PC-3 (cell line): Measurements from ENCODE around the gene CLPTM1L. TPM values are rescaled to one million over a fixed set of nuclear protein-coding genes. Genes with fewer than 3 reads are reported as not detected.

ENCODE experiments used
- ATAC-seq: fragments of 200-7000 bp; cut with Tn5 transposase; 2 replicates; pipeline ENCODE4 v1.9.1; 2020; ENCODE audit warnings: mild to moderate bottlenecking, moderate library complexity
- BruUV-seq: library from RNA; stranded (reverse); fragments of 400-500 nt; replicated peaks from 2 replicates; lab custom pipeline; 2021; lab: Mats Ljungman, UMichigan
- CTCF ChIA-PET: fragments of 300-600 bp; sonication (Branson Sonifier 250); formaldehyde crosslinking; loops from one replicate; lab custom pipeline; 2022; ENCODE audit warnings: antibody characterized with exemption; lab: Charles Lee
- POLR2A ChIA-PET: fragments of 300-600 bp; sonication (Branson Sonifier 250); formaldehyde crosslinking; loops from one replicate; lab custom pipeline; 2022; ENCODE audit warnings: antibody characterized with exemption; ENCODE audit not compliant: unreplicated experiment; lab: Charles Lee
- DNase-seq: peaks from one replicate; pipeline ENCODE4 v3.0.0-alpha.2; 2015
- H2AFZ ChIP-seq: fragments of 300-600 bp; sonication (generic); 2 replicates; pipeline ENCODE4 v1.6.0; 2016; ENCODE audit warnings: antibody characterized with exemption, low read length
- H3F3A ChIP-seq: fragments of 300-600 bp; sonication (generic); one replicate; pipeline ENCODE4 v1.6.0; 2017; ENCODE audit warnings: antibody characterized with exemption, low read length, control low read depth, mild to moderate bottlenecking; ENCODE audit not compliant: unreplicated experiment
- H3K27ac ChIP-seq: fragments of 300-600 bp; sonication (generic); 2 replicates; pipeline ENCODE4 v1.5.1; 2016; ENCODE audit warnings: mild to moderate bottlenecking, low read length
- H3K27me3 ChIP-seq: fragments of 300-600 bp; sonication (generic); 2 replicates; pipeline ENCODE4 v1.6.1; 2016; ENCODE audit warnings: low read length, mixed read lengths
- H3K36me3 ChIP-seq: fragments of 300-600 bp; sonication (generic); 2 replicates; pipeline ENCODE4 v1.6.1; 2016; ENCODE audit warnings: low read depth, mixed run types, low read length, mixed read lengths
- H3K4me1 ChIP-seq: fragments of 300-600 bp; sonication (generic); 2 replicates; pipeline ENCODE4 v1.5.1; 2016; ENCODE audit warnings: low read length; ENCODE audit not compliant: insufficient read depth
- H3K4me2 ChIP-seq: fragments of 300-600 bp; sonication (generic); 2 replicates; pipeline ENCODE4 v1.6.0; 2016; ENCODE audit warnings: low read length
- H3K4me3 ChIP-seq: fragments of 300-600 bp; sonication (generic); 2 replicates; pipeline ENCODE4 v1.5.1; 2016; ENCODE audit warnings: mild to moderate bottlenecking, low read length, mixed read lengths
- H3K79me2 ChIP-seq: fragments of 300-600 bp; sonication (generic); 2 replicates; pipeline ENCODE4 v1.6.1; 2017; ENCODE audit warnings: low read length, mixed read lengths
- H3K9ac ChIP-seq: fragments of 300-600 bp; sonication (generic); 2 replicates; pipeline ENCODE4 v1.6.0; 2016; ENCODE audit warnings: mild to moderate bottlenecking, low read length
- H3K9me2 ChIP-seq: fragments of 300-600 bp; sonication (generic); replicated peaks from 2 replicates; pipeline ENCODE4 v1.6.1; 2016; ENCODE audit warnings: mixed run types, low read length, mixed read lengths
- H3K9me3 ChIP-seq: fragments of 300-600 bp; sonication (generic); 2 replicates; pipeline ENCODE4 v1.6.1; 2016; ENCODE audit warnings: low read length, mixed read lengths
- H4K20me1 ChIP-seq: fragments of 300-600 bp; sonication (generic); 2 replicates; pipeline ENCODE4 v1.6.1; 2016; ENCODE audit warnings: low read length, mixed read lengths
- CTCF ChIP-seq: fragments of 300-600 bp; sonication (generic); conservative IDR thresholded peaks from 2 replicates; pipeline ENCODE4 v1.5.1; 2017; ENCODE audit warnings: antibody characterized with exemption, low read depth, mild to moderate bottlenecking, low read length
- EZH2 ChIP-seq: fragments of 300-600 bp; sonication (generic); IDR thresholded peaks from one replicate; pipeline ENCODE4 v1.6.1; 2017; ENCODE audit warnings: antibody characterized with exemption, mild to moderate bottlenecking, low read length; ENCODE audit not compliant: unreplicated experiment
- EZH2phosphoT487 ChIP-seq: fragments of 300-600 bp; sonication (generic); IDR thresholded peaks from 2 replicates; pipeline ENCODE4 v1.6.1; 2018; ENCODE audit warnings: mild to moderate bottlenecking, antibody characterized with exemption, low read length, borderline replicate concordance
- intact Hi-C: fragments of 100-400 bp; cut with micrococcal nuclease; formaldehyde crosslinking; loops from 2 replicates; pipeline ENCODE4 v1.9.0; 2023
- total RNA-seq: library from RNA; depleted of rRNA; stranded (reverse); fragments of >200 nt; gene quantifications from 2 replicates; pipeline ENCODE4 v1.2.3, GENCODE V29; 2014

Gene CLPTM1L
- total RNA-seq, 1 experiment from 2014 or later = 463 TPM

GRCh38 chr5:1310118-1310517 lies 34.8 kb downstream of the CLPTM1L start:
- H2AFZ ChIP-seq = no peak overlapping the region
- H3K36me3 ChIP-seq = no peaks in the 10 kb centered on the region
- POLR2A ChIA-PET = no interaction called here
- no peak overlapping the region for H3K4me2 ChIP-seq
- H3K4me3 ChIP-seq = no peak overlapping the region
- H3K27me3 ChIP-seq = no peaks in the 10 kb centered on the region
- H3K9me3 ChIP-seq = peaks cover 10% of the 10 kb centered on the region; the same call in 1 of the 2 replicates
- H3K4me1 ChIP-seq = peaks cover 7% of the 10 kb centered on the region
- no TSS peak for BruUV-seq
- no peaks in the 10 kb centered on the region for H3F3A ChIP-seq
- H3K9ac ChIP-seq = no peak overlapping the region
- no peak for DNase-seq
- no peak for TF ChIP-seq EZH2
- no peak for TF ChIP-seq EZH2phosphoT487
- no peak for TF ChIP-seq CTCF
- H3K9me2 ChIP-seq = no peaks in the 10 kb centered on the region
- no peak overlapping the region for H3K27ac ChIP-seq
- no peaks in the 10 kb centered on the region for H4K20me1 ChIP-seq
- intact Hi-C loops = no loop called here
- no peak for ATAC-seq
- CTCF ChIA-PET = no interaction called here
- H3K79me2 ChIP-seq = no peaks in the 10 kb centered on the region

GRCh38 chr5:1304033-1304432 lies 40.9 kb downstream of the CLPTM1L start:
- H3K9me2 ChIP-seq = no peaks in the 10 kb centered on the region
- no peaks in the 10 kb centered on the region for H3K4me1 ChIP-seq
- no peak for ATAC-seq
- CTCF ChIA-PET = no interaction called here
- H3K9me3 ChIP-seq = no peaks in the 10 kb centered on the region
- POLR2A ChIA-PET = no interaction called here
- no peaks in the 10 kb centered on the region for H3F3A ChIP-seq
- DNase-seq = no peak
- intact Hi-C loops = no loop called here
- TF ChIP-seq EZH2 (no peak), CTCF (no peak), EZH2phosphoT487 (no peak)
- no peak overlapping the region for H3K27ac ChIP-seq
- H3K4me2 ChIP-seq = no peak overlapping the region
- H2AFZ ChIP-seq = no peak overlapping the region
- no peaks in the 10 kb centered on the region for H3K79me2 ChIP-seq
- BruUV-seq = no TSS peak
- no peak overlapping the region for H3K9ac ChIP-seq
- H3K36me3 ChIP-seq = no peaks in the 10 kb centered on the region
- H3K4me3 ChIP-seq = no peak overlapping the region
- H3K27me3 ChIP-seq = peaks cover 21% of the 10 kb centered on the region
- no peaks in the 10 kb centered on the region for H4K20me1 ChIP-seq

- Histone ChIP-seq H3K79me2 (no peaks in the 10 kb centered on the region), H4K20me1 (no peaks in the 10 kb centered on the region), H3K27me3 (peaks cover 21% of the 10 kb centered on the region), H3F3A (no peaks in the 10 kb centered on the region), H3K36me3 (no peaks in the 10 kb centered on the region), H3K4me2 (no peak overlapping the region), H3K4me3 (no peak overlapping the region), H3K27ac (no peak overlapping the region), H3K9me2 (no peaks in the 10 kb centered on the region), H3K9me3 (no peaks in the 10 kb centered on the region), H3K4me1 (no peaks in the 10 kb centered on the region), H2AFZ (no peak overlapping the region), H3K9ac (no peak overlapping the region)
- POLR2A ChIA-PET = no interaction called here
- TF ChIP-seq EZH2phosphoT487 = no peak
- TF ChIP-seq EZH2 = no peak
- no peak for TF ChIP-seq CTCF
- intact Hi-C loops = no loop called here
- no TSS peak for BruUV-seq
- DNase-seq (no peak), ATAC-seq (no peak)
- CTCF ChIA-PET = no interaction called here
These were observed 42.6 kb downstream of the CLPTM1L start for GRCh38 chr5:1302258-1302657.
